ENCODE data around the gene ZNF76. TPM values are rescaled to one million over a fixed set of nuclear protein-coding genes. Genes with fewer than 3 reads are reported as not detected.
A peak's percentile ranks its signal among the peaks of the same experiment; 100 is the strongest.

Gene ZNF76
- 10 to 100 TPM; 37.6 to 40.5 (median 38.5) TPM for polyA plus RNA-seq (ENCODE audit: insufficient read length in 3 of 3)

- DNase-seq (ENCODE audit: low read depth in 3 of 3, low spot score in 2 of 3): peak; percentile 90 to 95 (median 94)
Measured at GRCh38 chr6:35259194-35259947, at the start of gene ZNF76. TSS of gene ZNF76 (plus strand) at chr6:35259735. CDS start at chr6:35281152, 21,417 bp downstream.

- no peak for DNase-seq (ENCODE audit: low read depth in 3 of 3, low spot score in 2 of 3)
Measured at GRCh38 chr6:35213298-35213791, 46.2 kb upstream of the ZNF76 start.

- peak in 2 of 3 donors; percentile 47 for DNase-seq (ENCODE audit: low read depth in 3 of 3, low spot score in 2 of 3)
Measured at GRCh38 chr6:35213824-35214756, 45.4 kb upstream of the ZNF76 start, which contains the start of gene SCUBE3. TSS of gene SCUBE3 (plus strand) at chr6:35213956. CDS start at chr6:35214419, 463 bp downstream.

- no peak for DNase-seq (ENCODE audit: low read depth in 3 of 3, low spot score in 2 of 3)
Measured at GRCh38 chr6:35214869-35215664, 44.5 kb upstream of the ZNF76 start.

- no peak for DNase-seq (ENCODE audit: low read depth in 3 of 3, low spot score in 2 of 3)
Measured at GRCh38 chr6:35215665-35216411, 43.7 kb upstream of the ZNF76 start.

GRCh38 chr6:35216412-35216732 lies 43.2 kb upstream of the ZNF76 start:
- DNase-seq (ENCODE audit: low read depth in 3 of 3, low spot score in 2 of 3): no peak

GRCh38 chr6:35216851-35217811 lies 42.4 kb upstream of the ZNF76 start:
- no peak for DNase-seq (ENCODE audit: low read depth in 3 of 3, low spot score in 2 of 3)

- DNase-seq (ENCODE audit: low read depth in 3 of 3, low spot score in 2 of 3): no peak
Measured at GRCh38 chr6:35218021-35218420, 41.5 kb upstream of the ZNF76 start.

- no peak for DNase-seq (ENCODE audit: low read depth in 3 of 3, low spot score in 2 of 3)
Measured at GRCh38 chr6:35218456-35218855, 41.1 kb upstream of the ZNF76 start.

GRCh38 chr6:35219683-35220326 lies 39.7 kb upstream of the ZNF76 start:
- no peak for DNase-seq (ENCODE audit: low read depth in 3 of 3, low spot score in 2 of 3)

GRCh38 chr6:35220711-35221110 lies 38.8 kb upstream of the ZNF76 start:
- no peak for DNase-seq (ENCODE audit: low read depth in 3 of 3, low spot score in 2 of 3)

- DNase-seq (ENCODE audit: low read depth in 3 of 3, low spot score in 2 of 3): no peak
Measured at GRCh38 chr6:35223396-35223795, 36.1 kb upstream of the ZNF76 start.

- DNase-seq (ENCODE audit: low read depth in 3 of 3, low spot score in 2 of 3): no peak
Measured at GRCh38 chr6:35224720-35225119, 34.8 kb upstream of the ZNF76 start.

GRCh38 chr6:35228481-35228880 lies 31.1 kb upstream of the ZNF76 start:
- no peak for DNase-seq (ENCODE audit: low read depth in 3 of 3, low spot score in 2 of 3)

GRCh38 chr6:35229304-35229703 lies 30.2 kb upstream of the ZNF76 start:
- no peak for DNase-seq (ENCODE audit: low read depth in 3 of 3, low spot score in 2 of 3)

GRCh38 chr6:35230498-35230897 lies 29.0 kb upstream of the ZNF76 start:
- no peak for DNase-seq (ENCODE audit: low read depth in 3 of 3, low spot score in 2 of 3)

GRCh38 chr6:35230950-35231349 lies 28.6 kb upstream of the ZNF76 start:
- no peak for DNase-seq (ENCODE audit: low read depth in 3 of 3, low spot score in 2 of 3)

GRCh38 chr6:35231563-35231962 lies 28.0 kb upstream of the ZNF76 start:
- DNase-seq (ENCODE audit: low read depth in 3 of 3, low spot score in 2 of 3): no peak

All from right renal cortex interstitium (tissue), 3 donors.